ENCODE measurements around the gene SMARCC2. TPM values are rescaled to one million over a fixed set of nuclear protein-coding genes. Genes with fewer than 3 reads are reported as not detected.

The SMARCC2 gene
- total RNA-seq, 1 donor from 2014 or later: 196 TPM

DNA sequence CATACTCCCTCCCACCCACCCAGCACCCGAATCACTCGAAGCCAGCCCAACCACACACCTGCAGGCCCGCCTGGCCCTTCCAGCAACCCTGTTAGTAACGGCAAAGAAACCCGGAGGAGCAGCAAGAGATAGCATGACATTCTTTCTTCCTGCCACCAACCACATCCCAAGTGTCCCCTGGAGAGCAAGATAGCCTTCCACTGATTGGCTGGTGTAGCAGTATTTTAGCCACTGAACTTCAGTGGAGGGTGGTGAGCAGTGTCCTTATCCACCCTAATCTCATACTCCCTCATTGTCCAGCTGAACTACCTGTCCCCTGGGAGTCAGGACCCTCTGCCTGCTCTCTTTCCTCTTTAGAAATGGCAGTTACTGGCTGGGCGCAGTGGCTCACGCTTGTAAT lies 39.8 kb upstream of the SMARCC2 start:
- no peaks in the 10 kb centered on the region for H3K36me3 Mint-ChIP-seq (ENCODE audit: unreplicated experiment)
- TF ChIP-seq, protein P1, sequence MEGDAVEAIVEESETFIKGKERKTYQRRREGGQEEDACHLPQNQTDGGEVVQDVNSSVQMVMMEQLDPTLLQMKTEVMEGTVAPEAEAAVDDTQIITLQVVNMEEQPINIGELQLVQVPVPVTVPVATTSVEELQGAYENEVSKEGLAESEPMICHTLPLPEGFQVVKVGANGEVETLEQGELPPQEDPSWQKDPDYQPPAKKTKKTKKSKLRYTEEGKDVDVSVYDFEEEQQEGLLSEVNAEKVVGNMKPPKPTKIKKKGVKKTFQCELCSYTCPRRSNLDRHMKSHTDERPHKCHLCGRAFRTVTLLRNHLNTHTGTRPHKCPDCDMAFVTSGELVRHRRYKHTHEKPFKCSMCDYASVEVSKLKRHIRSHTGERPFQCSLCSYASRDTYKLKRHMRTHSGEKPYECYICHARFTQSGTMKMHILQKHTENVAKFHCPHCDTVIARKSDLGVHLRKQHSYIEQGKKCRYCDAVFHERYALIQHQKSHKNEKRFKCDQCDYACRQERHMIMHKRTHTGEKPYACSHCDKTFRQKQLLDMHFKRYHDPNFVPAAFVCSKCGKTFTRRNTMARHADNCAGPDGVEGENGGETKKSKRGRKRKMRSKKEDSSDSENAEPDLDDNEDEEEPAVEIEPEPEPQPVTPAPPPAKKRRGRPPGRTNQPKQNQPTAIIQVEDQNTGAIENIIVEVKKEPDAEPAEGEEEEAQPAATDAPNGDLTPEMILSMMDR (IDR thresholded peaks at IDR 0.05; ENCODE audit: partially characterized antibody, unreplicated experiment): no peak
- no peaks in the 10 kb centered on the region for H3K9me3 Mint-ChIP-seq (ENCODE audit: unreplicated experiment)
- no peak overlapping the region for H3K4me3 Mint-ChIP-seq (ENCODE audit: unreplicated experiment)
- H3K4me1 Mint-ChIP-seq (ENCODE audit: low read depth, unreplicated experiment): peaks cover 3% of the 10 kb centered on the region
- DNase-seq: no peak
- peaks cover 1% of the 10 kb centered on the region for H3K27me3 Mint-ChIP-seq (ENCODE audit: unreplicated experiment)
- H3K27ac Mint-ChIP-seq (ENCODE audit: unreplicated experiment): no peak overlapping the region

DNA sequence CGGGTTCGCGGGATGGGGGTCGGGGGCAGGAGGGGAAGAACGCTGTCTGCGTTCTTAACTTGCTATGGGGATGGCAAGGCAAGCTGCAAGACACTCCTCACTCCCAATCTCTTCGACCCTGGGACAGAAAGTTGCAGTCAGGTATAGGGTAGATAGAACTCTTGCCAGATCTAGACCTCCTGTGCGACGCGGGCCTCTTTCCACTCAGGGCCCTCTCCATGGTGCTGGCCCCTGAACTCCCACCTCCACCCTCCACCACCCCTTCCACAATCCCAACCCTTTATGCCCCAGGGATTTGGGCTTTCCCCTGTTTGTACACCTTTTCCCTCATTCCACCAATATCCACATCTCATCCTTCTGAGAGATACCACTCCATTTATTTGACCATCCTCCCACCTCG lies 35.7 kb upstream of the SMARCC2 start:
- Mint-ChIP-seq H3K4me3 (ENCODE audit: unreplicated experiment) (peak overlapping the region; percentile 75), H3K36me3 (ENCODE audit: unreplicated experiment) (no peaks in the 10 kb centered on the region), H3K27me3 (ENCODE audit: unreplicated experiment) (peaks cover 5% of the 10 kb centered on the region), H3K9me3 (ENCODE audit: unreplicated experiment) (peaks cover 6% of the 10 kb centered on the region), H3K4me1 (ENCODE audit: low read depth, unreplicated experiment) (peaks cover 13% of the 10 kb centered on the region), H3K27ac (ENCODE audit: unreplicated experiment) (peak overlapping the region; percentile 52)
- no peak for DNase-seq
- TF ChIP-seq, protein P1 (IDR thresholded peaks at IDR 0.05; ENCODE audit: partially characterized antibody, unreplicated experiment): no peak

DNA sequence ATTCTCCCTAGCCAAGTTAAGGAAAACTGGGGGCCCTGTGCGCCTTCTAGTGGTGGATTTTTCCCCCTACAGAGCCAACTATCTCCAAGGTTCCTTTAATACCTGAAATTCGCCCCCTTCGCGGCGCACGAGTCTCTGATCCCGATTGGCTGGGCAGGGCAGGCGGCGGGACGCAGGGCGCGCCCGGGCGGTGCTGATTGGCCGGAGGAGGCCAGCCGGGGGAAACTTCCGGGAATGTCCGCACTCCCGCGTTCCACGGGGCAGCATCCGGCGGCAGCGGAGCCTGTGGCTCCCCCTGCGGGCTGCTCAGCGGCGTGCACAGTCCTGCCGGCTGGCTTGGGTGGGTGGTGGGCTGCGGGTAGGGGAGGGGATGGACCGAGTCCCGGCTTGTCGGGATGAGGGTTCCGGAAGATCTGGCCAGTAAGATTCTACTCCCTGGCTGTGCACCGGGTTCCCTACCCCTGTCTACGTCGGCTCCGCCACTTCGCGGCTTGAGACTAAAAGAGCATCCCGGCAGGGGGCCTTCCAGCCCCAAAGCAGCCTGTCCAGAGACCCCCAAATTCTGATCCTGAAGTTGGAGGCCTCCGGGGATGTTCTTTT lies 34.9 kb upstream of the SMARCC2 start, which contains the start of gene NABP2:
TSS of gene NABP2 (plus strand) at position 241 of the 600 bp plus-strand sequence. CDS start 515 bp downstream, outside the sequence.
- H3K4me3 Mint-ChIP-seq (ENCODE audit: unreplicated experiment): peak within 1 kb of the TSS; percentile 75
- TF ChIP-seq, protein P1 (IDR thresholded peaks at IDR 0.05; ENCODE audit: partially characterized antibody, unreplicated experiment): peak; percentile 83
- peaks cover 5% of the 10 kb centered on the region for H3K27me3 Mint-ChIP-seq (ENCODE audit: unreplicated experiment)
- H3K36me3 Mint-ChIP-seq (ENCODE audit: unreplicated experiment): no peaks in the 10 kb centered on the region
- H3K27ac Mint-ChIP-seq (ENCODE audit: unreplicated experiment): peak within 1 kb of the TSS; percentile 52
- peaks cover 6% of the 10 kb centered on the region for H3K9me3 Mint-ChIP-seq (ENCODE audit: unreplicated experiment)
- peak; percentile 98 for DNase-seq
- H3K4me1 Mint-ChIP-seq (ENCODE audit: low read depth, unreplicated experiment): peaks cover 13% of the 10 kb centered on the region

DNA sequence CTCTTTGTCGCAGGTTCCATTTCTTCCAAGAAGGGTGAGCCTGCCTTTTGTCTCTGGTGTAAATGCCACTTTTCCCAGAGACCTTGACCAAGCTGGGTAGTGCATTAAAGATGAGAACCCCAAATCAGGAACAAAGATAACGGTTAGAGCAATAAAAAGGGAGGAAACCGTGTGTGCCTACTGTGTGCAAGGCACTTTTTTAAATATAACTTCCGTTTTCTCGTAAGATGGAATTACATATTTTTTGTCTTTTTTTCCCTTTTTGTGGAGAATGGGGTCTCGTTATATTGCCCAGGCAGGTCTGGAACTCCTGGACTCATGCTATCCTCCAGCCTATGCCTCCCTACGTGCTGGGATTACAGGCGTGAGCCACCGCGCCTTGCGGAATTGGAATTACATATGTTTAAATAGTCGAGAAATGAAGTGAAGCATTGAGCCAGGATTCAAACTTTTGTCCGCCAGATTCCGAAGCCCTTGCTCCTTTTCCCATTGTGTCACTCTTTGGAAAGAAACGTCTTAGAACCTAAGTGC lies 34.4 kb upstream of the SMARCC2 start:
- H3K27me3 Mint-ChIP-seq (ENCODE audit: unreplicated experiment): peaks cover 5% of the 10 kb centered on the region
- H3K4me3 Mint-ChIP-seq (ENCODE audit: unreplicated experiment): peak overlapping the region; percentile 72
- no peaks in the 10 kb centered on the region for H3K36me3 Mint-ChIP-seq (ENCODE audit: unreplicated experiment)
- peaks cover 6% of the 10 kb centered on the region for H3K9me3 Mint-ChIP-seq (ENCODE audit: unreplicated experiment)
- no peak for DNase-seq
- peak overlapping the region; percentile 46 for H3K27ac Mint-ChIP-seq (ENCODE audit: unreplicated experiment)
- TF ChIP-seq, protein P1 (IDR thresholded peaks at IDR 0.05; ENCODE audit: partially characterized antibody, unreplicated experiment): no peak
- peaks cover 13% of the 10 kb centered on the region for H3K4me1 Mint-ChIP-seq (ENCODE audit: low read depth, unreplicated experiment)

DNA sequence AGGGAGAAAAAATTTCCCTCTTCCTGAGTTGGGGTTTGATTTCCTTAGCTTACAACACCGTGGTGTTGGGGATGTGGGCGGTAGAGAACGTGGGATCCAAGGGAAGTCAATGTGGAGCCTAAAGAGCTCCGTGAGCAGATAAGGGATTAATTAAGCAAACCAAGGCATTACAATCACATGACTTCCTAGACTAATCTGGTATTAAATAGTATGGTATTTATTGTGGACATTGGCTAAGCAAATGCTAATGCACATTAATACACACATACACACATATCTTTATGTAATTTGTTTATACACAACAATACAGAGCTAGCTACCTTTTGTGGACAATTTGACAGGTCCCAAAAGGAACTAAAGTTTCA lies 33.2 kb upstream of the SMARCC2 start:
- Mint-ChIP-seq H3K4me1 (ENCODE audit: low read depth, unreplicated experiment) (peaks cover 13% of the 10 kb centered on the region), H3K27ac (ENCODE audit: unreplicated experiment) (peak overlapping the region; percentile 92), H3K9me3 (ENCODE audit: unreplicated experiment) (peaks cover 6% of the 10 kb centered on the region), H3K27me3 (ENCODE audit: unreplicated experiment) (peaks cover 5% of the 10 kb centered on the region), H3K4me3 (ENCODE audit: unreplicated experiment) (peak overlapping the region; percentile 100), H3K36me3 (ENCODE audit: unreplicated experiment) (no peaks in the 10 kb centered on the region)
- TF ChIP-seq, protein P1 (IDR thresholded peaks at IDR 0.05; ENCODE audit: partially characterized antibody, unreplicated experiment): peak; percentile 5
- DNase-seq: no peak
